IMR-90 (cell line): ENCODE data around the gene MGAT5B. TPM values are rescaled to one million over a fixed set of nuclear protein-coding genes. Genes with fewer than 3 reads are reported as not detected.

ENCODE experiments used
- ATAC-seq: fragments of 200-7000 bp; cut with Tn5 transposase; 2 replicates; pipeline ENCODE4 v1.9.1; 2020; ENCODE audit warnings: low read depth, mild to moderate bottlenecking, moderate library complexity
- BruUV-seq: library from RNA; stranded (reverse); fragments of 400-500 nt; replicated peaks from 2 replicates; lab custom pipeline; 2021; lab: Mats Ljungman, UMichigan
- CTCF ChIA-PET: fragments of 300-600 bp; formaldehyde crosslinking; extraction: SDS; loops from one replicate; lab custom pipeline; 2021; ENCODE audit warnings: antibody characterized with exemption; lab: Yijun Ruan, JAX
- POLR2A ChIA-PET: fragments of 300-600 bp; sonication (Branson Sonifier 250); formaldehyde crosslinking; loops from one replicate; lab custom pipeline; 2022; ENCODE audit warnings: antibody characterized with exemption; ENCODE audit not compliant: unreplicated experiment; lab: Charles Lee
- DNase-seq: peaks from one replicate; pipeline ENCODE4 v3.0.0; 2013
- H2AFZ ChIP-seq: replicated peaks from 2 replicates; pipeline ENCODE3; 2013; ENCODE audit warnings: low read length, mild to moderate bottlenecking; ENCODE audit not compliant: poor library complexity
- H2AK5ac ChIP-seq: 2 replicates; pipeline ENCODE4 v1.6.1; 2013; ENCODE audit warnings: low read depth, low read length, inconsistent platforms
- H2AK9ac ChIP-seq: replicated peaks from 2 replicates; pipeline ENCODE3; 2013; ENCODE audit warnings: mild to moderate bottlenecking, low read depth, low read length, moderate library complexity; ENCODE audit not compliant: poor library complexity
- H2BK120ac ChIP-seq: 2 replicates; pipeline ENCODE4 v1.6.1; 2013; ENCODE audit warnings: low read depth, low read length, inconsistent platforms
- H2BK15ac ChIP-seq: 3 replicates; pipeline ENCODE4 v1.6.1; 2013; ENCODE audit warnings: low read depth, low read length, inconsistent platforms
- H2BK20ac ChIP-seq: 2 replicates; pipeline ENCODE4 v1.6.1; 2013; ENCODE audit warnings: low read depth, mild to moderate bottlenecking, inconsistent platforms, low read length, moderate library complexity
- H2BK5ac ChIP-seq: 2 replicates; pipeline ENCODE4 v1.6.1; 2013; ENCODE audit warnings: mild to moderate bottlenecking, low read depth, low read length, inconsistent platforms; ENCODE audit not compliant: poor library complexity, severe bottlenecking
- H3K14ac ChIP-seq: replicated peaks from 2 replicates; pipeline ENCODE4 v1.6.1; 2013; ENCODE audit warnings: low read depth, low read length, inconsistent platforms
- H3K18ac ChIP-seq: 2 replicates; pipeline ENCODE4 v1.6.1; 2013; ENCODE audit warnings: low read depth, low read length, control low read depth
- H3K23ac ChIP-seq: 2 replicates; pipeline ENCODE4 v1.6.1; 2013; ENCODE audit warnings: low read depth, low read length, inconsistent platforms
- H3K27ac ChIP-seq: 2 replicates; pipeline ENCODE4 v1.5.1; 2013; ENCODE audit warnings: mild to moderate bottlenecking, control low read depth, low read length; ENCODE audit not compliant: insufficient read depth
- H3K27me3 ChIP-seq: 2 replicates; pipeline ENCODE4 v1.6.1; 2013; ENCODE audit warnings: low read length; ENCODE audit not compliant: control insufficient read depth, insufficient read depth
- H3K36me3 ChIP-seq: 2 replicates; pipeline ENCODE4 v1.6.1; 2013; ENCODE audit warnings: low read length, mixed read lengths; ENCODE audit not compliant: control insufficient read depth, insufficient read depth
- H3K4ac ChIP-seq: 2 replicates; pipeline ENCODE4 v1.6.1; 2013; ENCODE audit warnings: low read depth, low read length, inconsistent platforms
- H3K4me1 ChIP-seq: 2 replicates; pipeline ENCODE4 v1.6.1; 2013; ENCODE audit warnings: low read length, mixed read lengths; ENCODE audit not compliant: control insufficient read depth, insufficient read depth
- H3K4me2 ChIP-seq: 2 replicates; pipeline ENCODE4 v1.6.1; 2013; ENCODE audit warnings: low read depth, mild to moderate bottlenecking, control low read depth, low read length, moderate library complexity
- H3K4me3 ChIP-seq: 2 replicates; pipeline ENCODE4 v1.5.1; 2013; ENCODE audit warnings: low read depth, mild to moderate bottlenecking, control low read depth, low read length, moderate library complexity; ENCODE audit not compliant: insufficient read depth
- H3K56ac ChIP-seq: 2 replicates; pipeline ENCODE4 v1.6.1; 2013; ENCODE audit warnings: low read length, inconsistent platforms; ENCODE audit not compliant: insufficient read depth; ENCODE audit errors: extremely low read depth
- H3K79me1 ChIP-seq, 2 experiments: 2 replicates each; pipeline ENCODE4 v1.6.1; 2013; ENCODE audit warnings: low read length in 2 of 2, inconsistent platforms in 1 of 2, low read depth in 1 of 2
- H3K9ac ChIP-seq: 2 replicates; pipeline ENCODE4 v1.6.1; 2013; ENCODE audit warnings: low read depth, low read length, control low read depth
- H3K9me1 ChIP-seq: 2 replicates; pipeline ENCODE4 v1.6.1; 2013; ENCODE audit warnings: low read length, inconsistent platforms; ENCODE audit not compliant: insufficient read depth
- H3K9me3 ChIP-seq: 2 replicates; pipeline ENCODE4 v1.6.1; 2013; ENCODE audit warnings: low read length; ENCODE audit not compliant: control insufficient read depth, insufficient read depth
- H4K20me1 ChIP-seq: 2 replicates; pipeline ENCODE4 v1.6.1; 2013; ENCODE audit warnings: low read length, inconsistent platforms; ENCODE audit not compliant: insufficient read depth
- H4K5ac ChIP-seq: 2 replicates; pipeline ENCODE4 v1.6.1; 2013; ENCODE audit warnings: mild to moderate bottlenecking, low read depth, low read length, control low read depth
- H4K8ac ChIP-seq, 2 experiments: 2 replicates each; pipeline ENCODE4 v1.6.1; 2013; ENCODE audit warnings: low read depth in 2 of 2, low read length in 2 of 2, control low read depth in 1 of 2, inconsistent platforms in 1 of 2
- H4K91ac ChIP-seq: 2 replicates; pipeline ENCODE4 v1.6.1; 2013; ENCODE audit warnings: low read depth, low read length, inconsistent platforms; ENCODE audit not compliant: insufficient read depth
- CEBPB ChIP-seq: IDR thresholded peaks from 2 replicates; pipeline ENCODE4 v1.6.1; 2012; ENCODE audit warnings: low read depth, low read length, improper control_type of control experiment
- FOS ChIP-seq: fragments of 150-350 bp; IDR thresholded peaks from 2 replicates; pipeline ENCODE4 v1.6.1; 2016; ENCODE audit warnings: low read depth, low read length
- WGBS, 2 experiments: methylation state at CpG; one replicate each; pipeline versions ENCODE4 v1.1.5 to v1.1.7; 2013; ENCODE audit warnings: missing lambda C conversion rate in 2 of 2; ENCODE audit not compliant: insufficient read length in 1 of 2; ENCODE audit errors: extremely low coverage in 2 of 2; 5-methylcytosine and 5-hydroxymethylcytosine counted together
- dilution Hi-C: fragments of 300-500 bp; cut with HindIII; formaldehyde crosslinking; loops from one replicate; pipeline ENCODE4 v1.14.3; 2018; ENCODE audit warnings: low sequenced_read_pairs; ENCODE audit not compliant: unreplicated experiment
- in situ Hi-C: fragments of 300-500 bp; cut with MboI; formaldehyde crosslinking; loops from 3 replicates; pipeline ENCODE4 v1.14.3; 2019; ENCODE audit warnings: low sequenced_read_pairs, inconsistent platforms, mixed read lengths
- intact Hi-C: fragments of 100-400 bp; cut with micrococcal nuclease; formaldehyde crosslinking; loops from 2 replicates; pipeline ENCODE4 v1.10.0; 2022
- polyA plus RNA-seq, 3 experiments: library from polyadenylated mRNA; depleted of rRNA; stranded (reverse); fragments of >200 nt; gene quantifications; 2 replicates each; pipeline ENCODE4 v1.2.3, GENCODE V29; 2012; ENCODE audit warnings: low replicate concordance in 1 of 3
- total RNA-seq: library from RNA; depleted of rRNA; stranded (reverse); fragments of >200 nt; gene quantifications from 2 replicates; pipeline ENCODE4 v1.2.3, GENCODE V29; 2012

The MGAT5B gene
- total and polyA plus RNA-seq, 2 of the 4 experiments (the other 2 are of a cell fraction): 0.54 to 2.0 TPM

DNA sequence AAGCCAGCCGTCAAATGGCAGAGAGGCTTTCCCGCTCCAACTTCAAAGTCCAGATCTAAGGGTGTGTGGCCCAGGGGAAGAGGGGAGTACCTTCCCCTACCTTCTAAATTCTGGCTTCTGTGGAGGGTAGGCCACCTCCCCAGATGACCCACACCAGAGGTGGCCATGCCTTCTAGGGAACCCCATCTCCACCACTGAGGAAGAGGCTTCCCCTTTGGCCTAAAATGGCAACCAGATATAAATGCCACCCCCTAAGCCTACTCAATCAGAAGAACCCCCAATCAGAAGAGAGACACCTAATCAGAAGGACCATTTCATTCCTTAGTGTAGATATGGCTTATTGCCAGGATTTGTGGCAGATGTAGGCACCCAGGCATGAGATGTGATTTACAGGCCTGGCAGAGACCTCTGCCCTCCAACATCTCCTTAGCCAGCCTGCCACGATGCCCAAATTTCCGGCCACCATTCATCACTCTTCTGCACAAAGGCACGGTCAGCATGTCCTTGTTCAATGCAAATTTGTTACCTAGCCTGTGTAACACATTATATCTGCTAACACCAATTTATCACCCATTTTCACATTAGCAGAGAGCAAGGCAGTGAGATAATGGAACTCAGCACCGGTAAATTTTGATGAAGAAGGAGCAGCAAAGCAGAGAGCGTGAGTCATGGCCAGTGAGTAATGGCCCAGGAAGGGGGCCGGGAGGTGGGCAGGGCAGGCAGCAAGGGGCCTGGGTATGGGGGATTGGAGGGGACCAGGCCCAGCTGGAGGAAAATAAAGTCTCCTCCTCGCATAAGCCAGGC, 1.2 kb upstream of the MGAT5B start:
- ATAC-seq: peak; percentile 25
- no peak overlapping the region for H4K5ac ChIP-seq
- dilution Hi-C loops: no loop called here
- H3K23ac ChIP-seq: peak overlapping the region; percentile 57; the same call in 1 of the 2 replicates
- intact Hi-C loops: loop anchor here (5.0 kb wide), 1 partner anchor 380 kb away; no protein-coding TSS in a partner anchor
- no peaks in the 10 kb centered on the region for H3K9me3 ChIP-seq
- no peak overlapping the region; the same call in 1 of the 2 replicates for H3K27ac ChIP-seq
- peaks cover 0 to 7% of the 10 kb centered on the region in 2 experiments; a peak in 1 of 4 replicates for H3K79me1 ChIP-seq
- H3K4me2 ChIP-seq: peak overlapping the region; percentile 64; the same call in 1 of the 2 replicates
- no peak overlapping the region for H2AK5ac ChIP-seq
- TF ChIP-seq FOS (peak; percentile 71), CEBPB (no peak)
- 14% methylated on average over 4 of the region's 9 CpGs; no CpG with 5 or more reads in 1 of the 2 experiments for WGBS, 2 experiments
- no TSS peak for BruUV-seq
- H3K18ac ChIP-seq: no peak overlapping the region
- no peak overlapping the region for H3K4me3 ChIP-seq
- H2AFZ ChIP-seq: peak overlapping the region; percentile 93
- no peak overlapping the region for H3K9ac ChIP-seq
- in situ Hi-C loops: loop anchor here (5.0 to 25.0 kb wide), 2 partner anchors 195 to 370 kb away; no protein-coding TSS in a partner anchor
- ChIA-PET CTCF (interaction anchor here (1.2 to 2.3 kb wide), 7 partner anchors 13 to 220 kb away, joined by 4 to 32 read pairs (median 7); no protein-coding TSS in a partner anchor), POLR2A (no interaction called here)
- no peak overlapping the region; the same call in 2 of the 3 replicates for H2BK15ac ChIP-seq
- peak overlapping the region; percentile 79 for H2AK9ac ChIP-seq
- no peak overlapping the region; the same call in 1 of the 2 replicates for H4K91ac ChIP-seq
- H4K20me1 ChIP-seq: peaks cover 5% of the 10 kb centered on the region
- peak overlapping the region; percentile 73 for H2BK120ac ChIP-seq
- peak overlapping the region; percentile 7; the same call in 1 of the 2 replicates for H3K4ac ChIP-seq
- H3K14ac ChIP-seq: 0 out of 2 replicates have a peak overlapping the region, but pooled peaks have one; percentile 55
- peak overlapping the region; percentile 19; the same call in 1 of the 2 replicates for H2BK20ac ChIP-seq
- H3K56ac ChIP-seq: no peak overlapping the region
- H3K27me3 ChIP-seq: peaks cover 20% of the 10 kb centered on the region
- H3K36me3 ChIP-seq: no peaks in the 10 kb centered on the region
- H2BK5ac ChIP-seq: peak overlapping the region; percentile 66
- peaks cover 16% of the 10 kb centered on the region for H3K4me1 ChIP-seq
- DNase-seq: peak; percentile 60
- peaks cover 14% of the 10 kb centered on the region for H3K9me1 ChIP-seq
- peak overlapping the region in 1 of 2 experiments; percentile 72; a peak in 2 of 4 replicates for H4K8ac ChIP-seq
